GM11168 (cell line): Measurements from ENCODE around the gene PSENEN.

ENCODE experiments used
- in situ Hi-C: fragments of 300-500 bp; cut with MboI; formaldehyde crosslinking; loops from one replicate; pipeline ENCODE4 v1.12.0; 2022; ENCODE audit warnings: low sequenced_read_pairs; ENCODE audit not compliant: unreplicated experiment

Gene PSENEN

DNA sequence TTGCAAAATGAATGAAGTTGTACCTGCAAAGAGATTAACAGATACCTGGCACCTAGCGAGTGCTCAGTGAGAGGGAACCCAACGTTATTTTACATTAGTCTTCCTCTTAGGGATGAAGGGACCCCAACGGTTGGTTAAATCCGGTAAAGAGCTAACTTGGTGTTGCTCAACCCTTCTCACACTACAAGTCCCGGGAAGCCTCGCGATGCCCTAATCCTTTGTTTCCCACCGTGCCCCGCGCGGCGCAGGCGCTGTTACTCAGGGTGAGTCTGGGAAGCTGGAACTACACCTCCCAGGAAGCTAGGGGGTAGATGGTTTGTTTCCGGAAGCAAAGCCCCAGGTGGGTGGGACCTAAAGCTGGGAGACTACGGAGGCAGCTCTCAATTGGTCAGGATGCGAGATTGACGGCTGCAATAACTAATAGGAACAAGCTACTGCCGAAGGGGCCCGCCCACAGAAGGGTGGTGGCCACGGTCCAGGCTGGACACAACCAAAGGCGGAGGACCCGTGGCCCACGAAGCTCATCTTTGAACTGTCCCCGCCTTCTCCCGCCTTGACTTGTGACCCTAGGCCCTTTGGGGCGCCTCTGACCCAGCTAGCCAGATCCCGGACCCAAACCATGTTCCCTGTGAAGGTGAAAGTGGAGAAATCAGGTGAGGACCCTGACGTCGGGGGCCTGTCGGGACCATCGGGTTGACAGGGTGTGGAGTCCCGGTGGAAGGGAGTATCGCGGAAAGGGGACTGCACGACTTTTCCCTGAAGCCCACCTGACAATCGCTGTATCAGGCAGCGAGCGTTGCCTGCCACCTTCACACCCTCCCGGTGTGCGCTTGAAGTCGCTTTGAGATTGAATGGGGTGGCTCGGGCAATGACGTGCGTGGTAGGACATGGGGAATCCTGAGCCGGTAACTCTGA, 2.9 kb downstream of the PSENEN start, which contains the start of gene LIN37:
TSS of gene LIN37 (plus strand) at position 471 of the 915 bp plus-strand sequence. CDS start at position 620, 149 bp downstream.
- in situ Hi-C loops = no loop called here

DNA sequence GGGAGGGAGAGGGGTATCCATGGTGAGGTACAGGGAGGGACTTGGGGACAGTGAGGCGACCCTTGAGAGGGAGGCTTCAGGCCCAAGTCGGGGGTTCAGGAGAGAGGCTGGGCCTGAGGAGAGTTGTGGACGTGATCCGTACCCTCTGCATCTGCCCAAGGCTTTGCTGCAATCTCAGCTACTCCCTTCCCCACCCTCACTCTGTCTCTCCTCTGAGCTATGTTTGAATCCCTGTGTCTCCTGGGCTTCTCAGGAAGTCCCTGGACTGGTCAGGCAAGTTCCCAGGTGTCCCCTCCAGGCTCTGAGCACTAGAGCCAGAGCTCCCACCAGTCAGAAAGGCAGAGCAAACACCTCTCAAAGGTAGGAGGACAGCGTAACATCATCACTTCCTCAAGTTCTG, 4.7 kb downstream of the PSENEN start:
- in situ Hi-C loops = no loop called here

DNA sequence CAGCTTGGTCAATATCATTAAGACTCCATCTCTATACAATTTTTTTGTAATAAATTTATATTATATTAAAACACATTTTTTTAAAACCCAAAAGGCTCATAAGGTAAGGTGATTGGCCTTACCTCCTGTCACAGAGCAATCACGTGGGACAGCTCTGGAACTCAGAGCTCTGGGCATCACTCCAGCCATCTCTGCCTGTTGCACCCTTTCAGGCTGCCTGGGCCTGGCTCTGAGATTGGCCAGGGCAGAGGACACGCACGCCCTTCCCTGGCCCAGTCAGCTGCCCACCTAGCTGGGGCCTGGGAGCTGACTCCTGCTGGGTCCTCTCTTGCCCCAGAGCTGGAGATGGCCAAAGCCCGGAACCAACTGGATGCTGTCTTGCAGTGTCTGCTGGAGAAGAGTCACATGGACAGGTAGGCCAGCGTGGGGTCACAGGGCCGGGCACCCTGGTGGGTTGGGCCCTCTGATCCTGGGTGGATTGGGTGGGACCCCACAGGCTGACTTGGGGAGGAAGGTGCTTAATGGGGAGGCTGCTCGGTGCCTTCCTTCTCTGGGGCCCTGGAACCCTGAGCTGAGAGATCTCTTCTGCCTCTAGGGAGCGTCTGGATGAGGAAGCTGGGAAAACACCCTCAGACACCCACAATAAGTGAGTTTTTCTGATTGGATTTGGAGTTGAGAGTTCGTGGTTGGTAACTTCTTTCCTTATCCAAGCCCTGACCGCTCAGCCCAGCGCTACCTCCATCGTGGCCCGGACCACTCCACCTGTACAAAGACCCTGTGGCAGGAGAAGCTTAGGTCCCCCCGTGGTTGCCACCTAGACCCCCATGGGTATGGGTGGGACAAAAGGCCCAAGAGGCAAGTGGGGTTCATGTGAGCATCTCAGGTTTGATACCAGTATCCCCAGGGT, 6.6 kb downstream of the PSENEN start:
- in situ Hi-C loops = no loop called here

DNA sequence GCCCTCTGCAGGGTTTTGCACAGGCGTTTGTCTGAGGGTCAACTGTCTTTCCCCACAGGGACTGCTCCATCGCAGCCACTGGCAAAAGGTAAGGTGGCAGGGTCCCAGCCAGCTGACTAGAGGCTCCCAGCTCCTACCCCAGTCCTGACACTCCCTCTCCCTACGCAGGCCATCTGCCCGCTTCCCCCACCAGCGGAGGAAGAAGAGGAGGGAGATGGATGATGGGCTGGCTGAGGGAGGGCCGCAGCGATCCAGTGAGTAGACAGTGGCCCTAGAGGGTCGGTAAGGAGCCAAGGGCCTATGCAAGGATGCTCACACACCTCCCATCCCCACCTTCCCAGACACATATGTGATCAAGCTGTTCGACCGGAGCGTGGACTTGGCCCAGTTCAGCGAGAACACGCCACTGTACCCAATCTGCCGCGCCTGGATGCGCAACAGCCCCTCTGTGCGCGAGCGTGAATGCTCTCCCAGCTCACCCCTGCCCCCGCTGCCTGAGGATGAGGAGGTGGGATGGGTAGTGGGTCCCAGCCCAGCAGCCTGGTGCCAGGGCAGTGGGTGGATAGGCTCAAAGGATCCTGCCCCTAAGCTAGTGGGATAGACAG, 7.4 kb downstream of the PSENEN start:
- in situ Hi-C loops = no loop called here

DNA sequence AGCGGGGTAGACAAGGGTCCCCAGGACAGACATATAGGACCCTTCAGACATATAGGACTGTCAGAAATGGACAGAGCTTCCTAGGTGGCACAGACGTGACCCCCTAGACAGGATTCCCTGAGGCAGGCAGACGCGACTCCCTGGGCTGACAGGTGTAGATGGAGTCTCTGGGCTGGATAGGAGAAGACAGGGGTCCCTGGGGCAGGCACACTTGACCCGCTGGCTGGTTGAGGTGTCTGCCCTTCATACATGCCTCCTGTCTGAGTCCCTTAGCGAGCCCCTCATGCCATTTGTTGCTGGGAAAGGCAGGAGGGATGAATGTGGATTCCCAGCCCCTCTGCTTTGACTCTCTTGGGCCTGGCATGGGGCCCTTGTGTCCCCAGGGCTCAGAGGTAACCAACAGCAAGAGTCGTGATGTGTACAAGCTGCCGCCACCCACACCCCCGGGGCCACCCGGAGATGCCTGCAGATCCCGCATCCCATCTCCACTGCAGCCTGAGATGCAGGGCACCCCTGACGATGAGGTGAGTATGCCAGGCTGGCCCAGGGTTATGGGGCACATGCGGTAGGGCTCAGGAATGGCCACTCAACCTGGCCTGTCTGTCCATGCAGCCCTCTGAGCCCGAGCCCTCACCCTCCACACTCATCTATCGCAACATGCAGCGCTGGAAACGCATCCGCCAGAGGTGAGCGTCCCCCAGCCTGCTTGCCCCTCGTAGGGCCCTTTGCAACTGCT, 8.4 kb downstream of the PSENEN start:
- in situ Hi-C loops = no loop called here

DNA sequence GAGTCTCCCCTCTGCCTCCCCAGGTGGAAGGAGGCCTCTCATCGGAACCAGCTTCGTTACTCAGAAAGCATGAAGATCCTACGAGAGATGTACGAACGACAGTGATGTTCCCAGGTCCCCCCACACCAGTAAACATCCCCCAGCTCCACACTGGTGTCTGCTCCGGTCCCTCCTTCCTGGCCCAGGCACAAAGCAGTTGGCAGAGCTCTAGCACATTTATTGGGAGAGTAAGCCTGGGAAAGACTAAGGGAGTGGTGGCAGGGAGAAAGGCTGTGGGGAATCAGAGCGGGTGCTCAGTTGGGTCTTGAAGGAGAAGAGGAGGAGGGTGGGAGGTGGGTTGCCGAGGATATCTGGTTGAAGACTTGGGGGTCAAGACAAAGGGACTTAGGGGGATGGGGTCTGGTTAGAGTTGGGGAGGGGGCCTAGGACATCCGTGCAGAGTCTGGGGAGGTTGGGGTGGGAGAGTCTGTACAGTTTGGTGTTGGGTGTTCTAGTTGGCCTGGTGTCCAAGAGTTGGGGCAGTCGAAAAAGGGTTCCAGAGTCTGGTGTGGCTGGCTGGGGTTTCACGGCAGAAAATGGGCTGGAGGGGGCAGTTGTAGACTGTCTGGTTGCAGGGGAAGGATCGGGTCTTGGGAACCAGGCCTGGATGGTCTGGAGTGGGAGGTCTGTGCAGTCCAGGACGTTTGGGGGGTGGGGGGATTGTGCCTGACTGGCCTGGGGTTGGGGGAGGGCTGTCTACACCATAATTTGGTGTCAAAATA, 9.1 kb downstream of the PSENEN start:
- in situ Hi-C loops = no loop called here

DNA sequence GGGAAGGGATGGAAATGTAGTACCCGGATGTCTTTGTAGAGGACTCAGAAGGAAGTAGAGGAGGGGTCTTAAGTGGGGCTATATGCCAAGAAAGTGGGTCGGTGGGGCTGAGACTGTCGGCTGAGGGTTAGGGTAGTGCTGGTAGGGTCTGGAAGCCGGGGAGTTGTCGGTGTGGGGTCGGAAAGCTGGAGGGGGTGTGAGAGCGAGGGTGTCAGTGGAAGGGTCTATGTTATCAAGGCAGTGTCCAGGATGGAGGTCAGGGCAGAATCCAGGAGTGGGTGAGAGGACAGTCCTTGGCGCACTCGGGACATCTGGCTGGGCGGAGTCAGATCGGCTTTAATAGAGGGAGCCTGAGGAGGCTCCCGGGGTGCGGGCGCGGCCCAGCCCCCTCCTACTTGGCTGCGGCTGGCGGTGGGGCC, 9.7 kb downstream of the PSENEN start:
- in situ Hi-C loops = no loop called here

DNA sequence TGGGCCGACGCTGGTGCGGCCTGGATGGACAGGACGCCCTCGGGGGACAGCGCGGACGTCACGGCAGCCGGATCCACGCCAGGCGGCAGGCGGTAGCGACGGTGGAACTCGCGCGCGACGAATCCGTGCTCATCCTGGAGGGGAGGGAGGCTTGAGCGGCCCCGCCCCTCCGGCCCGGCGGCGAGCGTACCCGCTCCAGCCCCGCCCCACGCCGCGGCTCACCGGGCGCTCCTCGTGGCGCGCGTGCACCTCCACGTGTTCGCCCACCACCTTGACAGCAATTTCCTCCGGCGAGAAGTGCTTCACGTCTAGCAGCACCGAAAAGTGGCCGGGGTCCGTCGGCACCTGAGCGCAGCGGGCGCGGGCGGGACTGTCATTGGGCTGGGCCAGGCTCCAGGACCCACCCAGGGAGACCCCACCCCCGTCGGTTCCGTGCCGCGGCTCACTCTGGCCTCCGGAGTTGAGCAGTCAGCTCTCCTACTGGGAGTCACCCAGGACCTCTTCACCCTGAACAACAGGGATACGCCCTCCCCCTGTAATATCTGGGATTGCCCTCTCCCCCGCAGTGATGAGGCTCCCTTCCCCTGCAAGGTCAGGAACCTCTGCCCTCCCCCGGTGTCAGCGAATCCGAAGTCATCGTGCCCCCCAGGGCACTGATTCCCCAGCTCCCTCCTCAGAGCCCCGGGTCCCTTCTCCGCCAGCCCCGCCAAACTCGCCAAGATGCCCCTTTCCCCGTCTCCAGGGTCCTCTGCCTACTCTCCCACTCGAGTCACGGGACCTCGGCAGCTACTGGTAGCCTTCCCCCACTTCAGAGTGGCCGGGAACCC, 10.3 kb downstream of the PSENEN start:
- in situ Hi-C loops = no loop called here

DNA sequence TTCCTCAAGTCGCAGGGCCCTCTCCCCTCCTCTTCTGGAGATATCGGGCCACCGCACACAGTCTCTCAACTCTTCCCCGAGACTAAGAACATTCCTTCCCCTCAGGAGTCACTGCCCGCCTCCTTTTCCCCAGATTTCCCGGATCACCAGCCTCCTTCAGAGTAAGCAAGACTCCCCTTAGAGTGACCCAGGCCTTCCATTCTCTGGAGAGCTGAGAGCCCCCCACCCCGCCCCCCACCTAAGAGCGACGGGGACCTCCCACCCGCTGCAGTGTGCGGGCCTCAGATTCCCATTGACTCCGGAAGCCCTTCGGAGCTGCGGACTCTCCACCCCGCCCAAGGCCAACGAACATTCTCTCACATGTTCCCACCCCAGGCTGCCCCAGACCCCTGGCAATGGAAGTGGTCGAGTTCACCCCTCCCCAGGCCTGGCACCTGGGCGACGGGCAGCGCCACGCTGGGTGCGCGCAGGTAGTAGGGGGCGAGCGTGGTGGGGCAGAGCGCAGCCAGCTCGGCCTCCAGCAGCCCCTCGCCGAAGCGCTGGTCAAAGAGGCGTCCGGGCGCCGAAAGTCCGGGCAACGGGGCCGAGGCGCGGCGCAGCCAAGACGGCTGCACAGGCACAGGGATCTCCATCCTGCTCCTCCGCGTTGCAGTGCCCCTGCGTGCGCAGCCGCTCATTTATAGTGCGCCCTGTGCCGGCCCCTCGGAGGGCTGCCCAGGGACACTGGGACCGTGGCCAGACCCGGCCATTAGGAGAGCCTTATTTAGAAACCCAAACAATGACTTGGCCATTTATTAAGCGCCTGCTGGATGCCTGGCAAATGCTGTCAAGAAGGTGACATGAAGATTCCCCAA, 11.2 kb downstream of the PSENEN start, which contains the start of gene HSPB6:
TSS of gene HSPB6 (minus strand) at position 653 of the 854 bp plus-strand sequence. CDS start at position 632, 21 bp downstream.
- in situ Hi-C loops = no loop called here

DNA sequence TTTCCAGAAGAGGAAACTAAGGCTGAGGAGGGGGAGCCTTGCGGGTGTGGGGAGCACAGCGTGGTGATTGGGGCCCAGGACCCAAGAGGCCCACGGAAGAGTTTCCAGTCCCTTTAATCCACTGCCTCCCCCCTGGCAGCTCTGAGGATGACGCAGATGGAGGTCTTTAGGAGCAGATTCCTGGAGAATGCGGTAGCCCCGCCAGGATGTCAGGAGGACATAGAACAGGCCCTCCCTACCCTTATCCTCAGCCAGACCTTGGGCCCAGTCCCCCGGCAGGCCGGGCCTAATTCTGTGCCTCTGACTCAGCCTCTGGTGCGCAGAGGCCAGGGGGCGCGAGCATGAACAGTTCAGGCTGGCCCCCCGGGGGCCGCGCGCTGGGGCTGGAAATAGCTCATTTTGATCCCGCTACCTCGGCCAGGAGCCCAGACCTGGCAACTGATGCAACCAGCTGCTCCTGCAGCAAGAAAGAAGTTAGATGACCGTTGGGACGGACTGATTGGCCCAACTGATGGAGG, 11.8 kb downstream of the PSENEN start:
- in situ Hi-C loops = no loop called here

DNA sequence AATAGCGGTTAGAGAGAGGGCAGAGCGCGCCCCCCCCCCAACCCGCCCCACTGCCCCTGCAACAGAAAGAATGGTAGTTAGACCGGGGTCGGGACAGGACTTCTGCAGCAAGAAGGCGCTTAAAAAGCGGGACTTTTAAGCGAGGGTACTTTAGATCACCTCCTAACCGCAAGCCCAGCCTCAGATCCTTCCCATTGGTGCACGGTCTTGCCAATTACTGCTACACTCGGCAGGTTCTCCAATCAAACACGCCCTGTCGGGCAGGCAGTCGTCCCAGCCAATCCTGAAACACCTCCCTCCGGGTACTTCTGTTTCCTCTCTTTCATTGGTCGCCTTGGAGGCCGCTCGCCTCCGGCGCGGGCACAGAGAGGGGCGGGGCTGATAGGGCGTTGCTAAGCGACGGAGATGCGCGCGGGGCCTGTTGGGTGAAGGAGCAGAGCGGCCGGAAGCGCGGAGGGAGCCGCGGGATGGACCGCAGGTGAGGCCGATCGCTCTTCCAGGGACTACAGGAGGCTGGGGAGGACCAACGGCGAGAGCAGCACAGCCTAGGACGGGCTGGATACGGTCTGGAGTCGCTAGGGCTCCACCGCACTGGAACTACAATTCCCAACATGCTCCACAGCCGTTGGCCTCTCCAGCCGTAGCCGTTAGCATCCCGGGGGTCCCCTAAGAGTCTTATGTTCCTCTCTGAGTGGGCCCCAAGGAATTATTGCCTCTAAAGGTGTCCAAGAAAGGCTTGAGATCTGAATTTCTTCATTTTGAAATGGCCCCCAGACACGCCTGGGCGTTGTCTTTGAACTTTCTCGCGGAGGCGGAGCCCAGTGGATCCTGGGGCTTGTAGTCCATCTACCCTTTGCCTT, 12.5 kb downstream of the PSENEN start, which contains the start of gene PROSER3:
TSS of gene PROSER3 (plus strand) at position 428 of the 860 bp plus-strand sequence. CDS start at position 468, 40 bp downstream.
- in situ Hi-C loops = no loop called here

DNA sequence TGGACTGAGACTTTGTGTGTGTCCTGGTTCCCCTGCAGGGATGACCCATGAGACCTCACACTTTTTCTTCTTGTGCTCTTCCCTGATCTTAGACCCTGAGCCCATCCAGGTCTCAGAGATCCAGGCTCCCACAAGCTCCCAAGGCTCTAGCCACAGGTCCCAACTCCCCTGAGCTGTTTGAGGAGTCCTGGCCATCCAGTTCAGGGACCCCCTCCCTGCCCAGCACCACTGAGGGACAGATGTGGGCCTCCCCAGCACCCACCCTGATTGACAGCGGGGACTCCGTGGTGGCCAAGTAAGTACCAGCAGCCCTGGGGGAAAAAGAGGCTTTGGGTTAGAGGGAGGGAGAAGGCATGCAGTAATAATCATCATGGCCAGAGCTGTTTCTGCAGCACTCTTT, 14.2 kb downstream of the PSENEN start:
- in situ Hi-C loops = no loop called here

DNA sequence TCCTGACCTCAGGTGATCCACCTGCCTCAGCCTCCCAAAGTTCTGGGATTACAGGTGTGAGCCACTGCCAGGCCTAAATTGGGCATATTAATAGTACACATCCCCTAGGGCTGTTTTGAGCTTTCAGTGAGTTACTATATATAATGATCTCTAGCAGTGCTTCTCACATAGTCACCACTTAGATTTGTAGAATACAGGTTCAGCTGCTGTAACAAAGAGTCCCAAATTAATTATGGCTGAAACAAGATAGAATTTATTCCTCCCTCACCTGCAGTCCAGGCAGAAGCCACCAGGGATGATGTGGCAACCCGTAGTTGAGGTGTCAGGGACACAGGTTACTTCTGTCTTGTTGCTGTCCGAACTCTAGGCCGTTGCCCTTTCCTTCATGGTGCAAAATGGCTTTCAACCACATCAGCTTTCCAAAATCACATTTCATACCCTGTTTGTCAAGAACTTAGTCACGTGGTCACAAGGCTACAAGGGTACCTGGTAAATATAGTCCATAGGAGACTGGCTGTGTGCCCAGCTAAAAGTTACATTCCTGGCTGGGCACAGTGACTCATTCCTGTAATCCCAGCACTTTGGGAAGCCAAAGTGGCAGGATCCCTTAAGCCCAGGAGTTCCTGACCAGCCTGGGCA, 15.4 kb downstream of the PSENEN start:
- in situ Hi-C loops = no loop called here

DNA sequence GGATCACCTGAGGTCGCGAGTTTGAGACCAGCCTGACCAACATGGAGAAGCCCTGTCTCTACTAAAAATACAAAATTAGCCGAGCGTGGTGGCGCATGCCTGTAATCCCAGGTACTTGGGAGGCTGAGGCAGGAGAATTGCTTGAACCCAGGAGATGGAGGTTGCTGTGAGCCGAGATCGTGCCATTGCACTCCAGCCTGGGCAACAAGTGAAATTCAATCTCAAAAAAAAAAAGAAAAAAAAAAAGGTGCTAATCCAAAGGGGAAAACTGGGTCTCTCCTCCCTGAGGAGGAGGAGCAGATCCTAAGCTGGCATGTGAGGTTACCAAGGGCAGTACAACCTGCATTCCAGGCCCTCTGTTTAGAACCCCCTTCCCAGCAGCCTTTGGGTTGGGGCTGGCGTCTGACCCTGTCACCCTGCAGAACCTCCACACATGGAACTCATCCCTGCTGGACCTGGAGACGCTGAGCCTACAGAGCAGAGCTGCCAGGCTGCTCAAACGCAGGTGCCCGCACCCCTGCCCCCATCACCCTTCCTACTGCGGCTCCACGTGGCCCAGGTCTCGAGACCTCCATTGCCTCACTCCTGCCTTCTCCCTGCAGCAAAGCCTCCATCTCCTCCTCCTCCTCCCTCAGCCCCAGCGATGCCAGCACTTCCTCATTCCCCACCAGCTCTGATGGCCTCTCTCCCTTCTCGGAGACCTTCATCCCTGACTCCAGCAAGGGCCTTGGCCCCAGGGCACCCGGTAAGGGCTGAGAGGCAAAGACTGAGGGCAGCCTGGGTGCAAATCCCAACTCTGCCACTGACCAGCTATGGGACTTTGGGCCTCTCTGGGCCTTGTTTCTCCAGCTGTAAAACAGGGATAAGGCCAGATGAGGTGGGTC, 19.2 kb downstream of the PSENEN start:
- in situ Hi-C loops = no loop called here
